CD4-positive, alpha-beta T cell (primary cell): ENCODE results near the gene PID1. TPM values are rescaled to one million over a fixed set of nuclear protein-coding genes. Genes with fewer than 3 reads are reported as not detected.

Experiments
- ATAC-seq: fragments of 200-7000 bp; cut with Tn5 transposase; one replicate; pipeline ENCODE4 v1.10.0; 2022; ENCODE audit warnings: mild to moderate bottlenecking; ENCODE audit not compliant: poor library complexity
- CTCF ChIA-PET: fragments of 350-600 bp; sonication (Branson Sonifier 250); formaldehyde crosslinking; loops from one replicate; lab custom pipeline; 2021; ENCODE audit warnings: antibody characterized with exemption, inconsistent platforms; lab: Charles Lee
- POLR2A ChIA-PET: fragments of 350-600 bp; sonication (Branson Sonifier 250); formaldehyde crosslinking; loops from one replicate; lab custom pipeline; 2021; ENCODE audit warnings: antibody characterized with exemption, inconsistent platforms; lab: Charles Lee
- DNase-seq, 14 experiments: peaks; one replicate each; pipeline ENCODE4 v3.0.0-alpha.2; 2013 to 2020; ENCODE audit warnings: mixed read lengths in 2 of 14
- H3K27ac ChIP-seq, 2 donors: one replicate each; pipeline versions ENCODE4 v1.5.1 to v1.7.0; 2013; ENCODE audit warnings: low read length in 2 of 2, low read depth in 1 of 2, mild to moderate bottlenecking in 1 of 2
- H3K27me3 ChIP-seq, 2 experiments: 1 replicate in 1 of 2; 2 replicates in 1 of 2; pipeline versions ENCODE4 v1.6.1 to v1.7.0; 2013; ENCODE audit warnings: low read length in 2 of 2, control low read depth in 1 of 2, mild to moderate bottlenecking in 1 of 2, moderate library complexity in 1 of 2; ENCODE audit not compliant: insufficient read depth in 2 of 2, control insufficient read depth in 1 of 2
- H3K36me3 ChIP-seq: one replicate; pipeline ENCODE4 v1.6.1; 2013; ENCODE audit warnings: low read length, control low read depth; ENCODE audit not compliant: insufficient read depth
- H3K4me1 ChIP-seq: one replicate; pipeline ENCODE4 v1.6.1; 2013; ENCODE audit warnings: low read length, control low read depth; ENCODE audit not compliant: insufficient read depth
- H3K4me3 ChIP-seq: one replicate; pipeline ENCODE4 v1.5.1; 2013; ENCODE audit warnings: mild to moderate bottlenecking, low read length, moderate library complexity
- H3K9me3 ChIP-seq, 2 experiments: 1 replicate in 1 of 2; 2 replicates in 1 of 2; pipeline versions ENCODE4 v1.6.1 to v1.7.0; 2013; ENCODE audit warnings: low read length in 2 of 2, mild to moderate bottlenecking in 2 of 2, control low read depth in 1 of 2, moderate library complexity in 1 of 2; ENCODE audit not compliant: control insufficient read depth in 1 of 2, insufficient read depth in 1 of 2
- H3K27ac Mint-ChIP-seq: one replicate; pipeline ENCODE4 v1.8.0; 2020; ENCODE audit warnings: mixed read lengths
- H3K27me3 Mint-ChIP-seq: one replicate; pipeline ENCODE4 v1.8.0; 2021; ENCODE audit warnings: mixed read lengths
- H3K36me3 Mint-ChIP-seq: one replicate; pipeline ENCODE4 v1.8.0; 2021; ENCODE audit warnings: low read depth, mixed read lengths
- H3K4me1 Mint-ChIP-seq: one replicate; pipeline ENCODE4 v1.8.0; 2021; ENCODE audit warnings: low read depth, mixed read lengths
- H3K4me3 Mint-ChIP-seq: one replicate; pipeline ENCODE4 v1.8.0; 2020; ENCODE audit warnings: mild to moderate bottlenecking, mixed read lengths
- H3K9me3 Mint-ChIP-seq: one replicate; pipeline ENCODE4 v1.8.0; 2020; ENCODE audit warnings: mixed read lengths
- intact Hi-C, 2 experiments: fragments of 100-400 bp; cut with DNase I in 1 of 2; cut with micrococcal nuclease in 1 of 2; formaldehyde crosslinking; loops; one replicate each; pipeline versions ENCODE4 v1.15.1 to v1.9.0; 2023 to 2025; cut with DNase I, micrococcal nuclease
- total RNA-seq, 174 experiments: library from RNA in 2 of 174; stranded (reverse) in 2 of 174; gene quantifications; one replicate each; pipeline ENCODE4 v1.2.3 and lab custom pipeline; 2021 to 2026
- TF ChIP-seq, protein P1 (sequence below): fragments of 200-600 bp; IDR thresholded peaks from one replicate; pipeline ENCODE4 v1.8.0; 2022; ENCODE audit warnings: antibody characterized with exemption, mild to moderate bottlenecking

Gene PID1
- total RNA-seq, 2 experiments from 2014 or later: 0.38 to 0.53 TPM

DNA sequence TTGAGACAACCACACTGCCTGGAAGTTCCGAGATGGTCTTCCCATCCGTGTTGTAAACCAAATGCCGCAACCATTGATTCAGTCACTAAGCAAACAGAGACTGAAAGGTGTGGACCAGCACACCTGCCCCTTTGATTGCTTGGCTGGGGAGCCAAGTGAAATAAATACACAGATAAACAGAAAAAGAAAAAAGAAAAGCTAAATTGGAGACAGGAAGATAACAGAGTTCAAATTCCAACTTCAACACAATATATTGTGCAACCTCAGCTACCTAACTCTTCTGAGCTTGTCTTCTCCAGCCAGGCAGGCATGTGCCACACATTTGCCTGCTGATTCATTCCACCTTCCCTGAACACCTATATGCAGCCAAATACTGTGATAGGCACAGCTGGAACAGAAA is 110.9 kb downstream of the PID1 start:
- Mint-ChIP-seq H3K4me1 (no peaks in the 10 kb centered on the region), H3K9me3 (no peaks in the 10 kb centered on the region), H3K4me3 (no peak overlapping the region), H3K27me3 (no peaks in the 10 kb centered on the region), H3K27ac (no peak overlapping the region), H3K36me3 (no peaks in the 10 kb centered on the region)
- Histone ChIP-seq H3K4me3 (no peak overlapping the region), H3K4me1 (no peaks in the 10 kb centered on the region), H3K9me3 (peaks cover 0 to 5% of the 10 kb centered on the region in 2 experiments), H3K36me3 (no peaks in the 10 kb centered on the region), H3K27ac (no peak overlapping the region), H3K27me3 (no peaks in the 10 kb centered on the region)
- CTCF ChIA-PET: no interaction called here
- intact Hi-C loops: no loop called here
- TF ChIP-seq, protein P1, sequence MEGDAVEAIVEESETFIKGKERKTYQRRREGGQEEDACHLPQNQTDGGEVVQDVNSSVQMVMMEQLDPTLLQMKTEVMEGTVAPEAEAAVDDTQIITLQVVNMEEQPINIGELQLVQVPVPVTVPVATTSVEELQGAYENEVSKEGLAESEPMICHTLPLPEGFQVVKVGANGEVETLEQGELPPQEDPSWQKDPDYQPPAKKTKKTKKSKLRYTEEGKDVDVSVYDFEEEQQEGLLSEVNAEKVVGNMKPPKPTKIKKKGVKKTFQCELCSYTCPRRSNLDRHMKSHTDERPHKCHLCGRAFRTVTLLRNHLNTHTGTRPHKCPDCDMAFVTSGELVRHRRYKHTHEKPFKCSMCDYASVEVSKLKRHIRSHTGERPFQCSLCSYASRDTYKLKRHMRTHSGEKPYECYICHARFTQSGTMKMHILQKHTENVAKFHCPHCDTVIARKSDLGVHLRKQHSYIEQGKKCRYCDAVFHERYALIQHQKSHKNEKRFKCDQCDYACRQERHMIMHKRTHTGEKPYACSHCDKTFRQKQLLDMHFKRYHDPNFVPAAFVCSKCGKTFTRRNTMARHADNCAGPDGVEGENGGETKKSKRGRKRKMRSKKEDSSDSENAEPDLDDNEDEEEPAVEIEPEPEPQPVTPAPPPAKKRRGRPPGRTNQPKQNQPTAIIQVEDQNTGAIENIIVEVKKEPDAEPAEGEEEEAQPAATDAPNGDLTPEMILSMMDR: no peak
- DNase-seq: no peak
- no peak for ATAC-seq
- POLR2A ChIA-PET: no interaction called here

DNA sequence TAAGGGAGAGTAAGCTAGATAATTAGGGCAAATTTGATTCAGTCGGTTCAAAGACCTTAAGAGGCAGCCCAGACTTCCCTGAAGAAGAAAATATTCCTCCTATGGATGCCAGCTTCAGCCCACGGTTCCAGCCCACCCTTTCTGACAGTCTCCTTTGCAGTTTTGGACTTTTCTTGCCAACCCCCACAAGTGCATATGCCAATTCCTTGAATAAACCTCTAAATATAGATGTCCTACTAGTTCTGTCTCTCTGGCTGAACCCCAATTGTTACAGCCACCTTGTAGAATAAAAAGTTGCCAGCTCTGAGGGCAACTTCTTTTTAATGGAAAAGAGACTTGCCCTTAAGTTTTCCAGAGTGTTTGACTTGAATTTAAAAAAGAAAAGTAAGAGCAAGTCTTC is 111.7 kb downstream of the PID1 start:
- Histone ChIP-seq H3K4me3 (no peak overlapping the region), H3K27ac (no peak overlapping the region), H3K9me3 (peaks cover 0 to 5% of the 10 kb centered on the region in 2 experiments), H3K4me1 (no peaks in the 10 kb centered on the region), H3K27me3 (no peaks in the 10 kb centered on the region), H3K36me3 (no peaks in the 10 kb centered on the region)
- Mint-ChIP-seq H3K27me3 (no peaks in the 10 kb centered on the region), H3K9me3 (peaks cover under 1% of the 10 kb centered on the region), H3K27ac (no peak overlapping the region), H3K4me3 (no peak overlapping the region), H3K4me1 (no peaks in the 10 kb centered on the region), H3K36me3 (no peaks in the 10 kb centered on the region)
- intact Hi-C loops: no loop called here
- ChIA-PET CTCF (no interaction called here), POLR2A (no interaction called here)
- TF ChIP-seq, protein P1: no peak
- ATAC-seq (no peak), DNase-seq (no peak)

DNA sequence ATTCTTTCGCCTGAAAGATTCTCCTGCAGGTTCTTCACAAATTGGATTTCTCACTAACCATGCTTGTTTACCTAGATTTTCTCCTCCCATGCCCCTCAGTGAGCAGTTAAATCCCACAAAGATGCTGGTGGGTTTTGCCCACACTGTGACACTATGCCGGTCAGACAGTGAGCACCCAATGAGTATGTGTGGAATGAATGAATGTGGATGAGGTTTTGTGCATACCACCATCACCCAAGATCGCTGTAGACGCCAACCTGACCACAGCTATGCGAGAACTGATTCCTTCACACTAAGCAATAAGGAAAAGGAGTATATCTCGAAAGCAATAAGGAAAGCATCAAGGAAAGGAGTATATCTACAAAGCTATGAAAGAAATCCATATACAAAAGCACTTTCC is 116.7 kb downstream of the PID1 start:
- intact Hi-C loops: no loop called here
- H3K27me3 Mint-ChIP-seq: no peaks in the 10 kb centered on the region
- Histone ChIP-seq H3K27ac (no peak overlapping the region), H3K4me3 (no peak overlapping the region), H3K9me3 (peaks cover 0 to 10% of the 10 kb centered on the region in 2 experiments), H3K27me3 (no peaks in the 10 kb centered on the region), H3K4me1 (no peaks in the 10 kb centered on the region), H3K36me3 (no peaks in the 10 kb centered on the region)
- DNase-seq: no peak
- TF ChIP-seq, protein P1: no peak
- H3K36me3 Mint-ChIP-seq: no peaks in the 10 kb centered on the region
- H3K27ac Mint-ChIP-seq: no peak overlapping the region
- H3K9me3 Mint-ChIP-seq: peaks cover 2% of the 10 kb centered on the region
- ChIA-PET POLR2A (no interaction called here), CTCF (no interaction called here)
- H3K4me1 Mint-ChIP-seq: no peaks in the 10 kb centered on the region
- ATAC-seq: no peak
- no peak overlapping the region for H3K4me3 Mint-ChIP-seq
